Esophagus (tissue), 2 donors: ENCODE measurements around the gene THOC6. TPM values are rescaled to one million over a fixed set of nuclear protein-coding genes. Genes with fewer than 3 reads are reported as not detected.

Experiments
- H3K27ac ChIP-seq, 2 donors: one replicate each; pipeline ENCODE4 v1.5.1; 2013; ENCODE audit warnings: low read depth in 2 of 2, mild to moderate bottlenecking in 2 of 2, inconsistent platforms in 1 of 2, low read length in 1 of 2, moderate library complexity in 1 of 2
- H3K27me3 ChIP-seq, 2 donors: one replicate each; pipeline ENCODE4 v1.6.1; 2013; ENCODE audit warnings: low read length in 2 of 2, control low read depth in 1 of 2, mild to moderate bottlenecking in 1 of 2; ENCODE audit not compliant: insufficient read depth in 2 of 2, control insufficient read depth in 1 of 2
- H3K36me3 ChIP-seq, 2 donors: one replicate each; pipeline ENCODE4 v1.6.1; 2013; ENCODE audit warnings: low read length in 1 of 2; ENCODE audit not compliant: control insufficient read depth in 2 of 2, insufficient read depth in 2 of 2
- H3K4me1 ChIP-seq, 2 donors: one replicate each; pipeline ENCODE4 v1.6.1; 2013; ENCODE audit warnings: low read length in 1 of 2; ENCODE audit not compliant: control insufficient read depth in 2 of 2, insufficient read depth in 2 of 2
- H3K4me3 ChIP-seq, 2 donors: one replicate each; pipeline ENCODE4 v1.5.1; 2013; ENCODE audit warnings: low read length in 2 of 2, mild to moderate bottlenecking in 2 of 2, low read depth in 1 of 2, moderate library complexity in 1 of 2
- H3K9me3 ChIP-seq, 2 donors: one replicate each; pipeline ENCODE4 v1.6.1; 2013; ENCODE audit warnings: mild to moderate bottlenecking in 2 of 2, low read depth in 1 of 2, low read length in 1 of 2, moderate library complexity in 1 of 2; ENCODE audit not compliant: control insufficient read depth in 2 of 2, insufficient read depth in 1 of 2
- WGBS, 2 donors: extraction: QIAGEN DNeasy Blood & Tissue Kit; methylation state at CpG; one replicate each; pipeline ENCODE4 v1.1.7; 2013; 5-methylcytosine and 5-hydroxymethylcytosine counted together
- polyA plus RNA-seq, 2 donors: library from polyadenylated mRNA; stranded (reverse); fragments of 200-250 nt; gene quantifications; one replicate each; pipeline ENCODE4 v1.2.3, GENCODE V29; 2013
- donor health status: healthy with polysubstance abuse.
- donor health status: Bipolar disorder and iron deficiency.

Gene THOC6
- polyA plus RNA-seq, 2 donors: 24.3 to 37.2 TPM

GRCh38 chr16:3004319-3004718 is 19.5 kb upstream of the THOC6 start:
- H3K36me3 ChIP-seq: no peaks in the 10 kb centered on the region
- 1% methylated on average over 18 to 66 of the region's 67 CpGs for WGBS, 2 donors
- H3K27ac ChIP-seq: peak overlapping the region in 1 of 2 donors; percentile 26
- H3K4me3 ChIP-seq: peak overlapping the region in 1 of 2 donors; percentile 66
- H3K27me3 ChIP-seq: no peaks in the 10 kb centered on the region
- H3K9me3 ChIP-seq: no peaks in the 10 kb centered on the region
- H3K4me1 ChIP-seq: peaks cover 0 to 2% of the 10 kb centered on the region in 2 donors

GRCh38 chr16:3004781-3005284 is 19.0 kb upstream of the THOC6 start:
- no peaks in the 10 kb centered on the region for H3K36me3 ChIP-seq
- WGBS, 2 donors: 7 to 8% methylated on average over 25 of the region's 25 CpGs
- peaks cover 0 to 2% of the 10 kb centered on the region in 2 donors for H3K4me1 ChIP-seq
- H3K9me3 ChIP-seq: no peaks in the 10 kb centered on the region
- H3K27ac ChIP-seq: no peak overlapping the region
- peak overlapping the region; percentile 20 to 66 for H3K4me3 ChIP-seq
- no peaks in the 10 kb centered on the region for H3K27me3 ChIP-seq

GRCh38 chr16:3007059-3007956 is 16.5 kb upstream of the THOC6 start:
- Histone ChIP-seq H3K36me3 (no peaks in the 10 kb centered on the region), H3K27ac (no peak overlapping the region), H3K9me3 (no peaks in the 10 kb centered on the region), H3K27me3 (peaks cover 0 to 4% of the 10 kb centered on the region in 2 donors), H3K4me1 (peaks cover 0 to 2% of the 10 kb centered on the region in 2 donors), H3K4me3 (no peak overlapping the region)
- 52 to 67% methylated on average over 13 of the region's 13 CpGs for WGBS, 2 donors

- no peaks in the 10 kb centered on the region for H3K9me3 ChIP-seq
- H3K27me3 ChIP-seq: peaks cover 0 to 4% of the 10 kb centered on the region in 2 donors
- H3K36me3 ChIP-seq: no peaks in the 10 kb centered on the region
- H3K4me3 ChIP-seq: no peak overlapping the region
- 34 to 47% methylated on average over 17 of the region's 17 CpGs for WGBS, 2 donors
- H3K27ac ChIP-seq: no peak overlapping the region
- peaks cover 0 to 2% of the 10 kb centered on the region in 2 donors for H3K4me1 ChIP-seq
Observed at GRCh38 chr16:3007957-3008689, 15.7 kb upstream of the THOC6 start.

GRCh38 chr16:3008690-3009037 is 15.2 kb upstream of the THOC6 start:
- H3K36me3 ChIP-seq: no peaks in the 10 kb centered on the region
- H3K9me3 ChIP-seq: no peaks in the 10 kb centered on the region
- WGBS, 2 donors: 70 to 75% methylated on average over 4 of the region's 4 CpGs
- H3K27me3 ChIP-seq: peaks cover 0 to 4% of the 10 kb centered on the region in 2 donors
- no peak overlapping the region for H3K4me3 ChIP-seq
- H3K4me1 ChIP-seq: peaks cover 0 to 2% of the 10 kb centered on the region in 2 donors
- no peak overlapping the region for H3K27ac ChIP-seq

GRCh38 chr16:3009568-3010390 is 14.1 kb upstream of the THOC6 start:
- H3K4me3 ChIP-seq: no peak overlapping the region
- H3K27ac ChIP-seq: no peak overlapping the region
- H3K36me3 ChIP-seq: no peaks in the 10 kb centered on the region
- H3K4me1 ChIP-seq: peaks cover 0 to 2% of the 10 kb centered on the region in 2 donors
- peaks cover 0 to 4% of the 10 kb centered on the region in 2 donors for H3K27me3 ChIP-seq
- WGBS, 2 donors: 37 to 42% methylated on average over 21 of the region's 21 CpGs
- no peaks in the 10 kb centered on the region for H3K9me3 ChIP-seq

GRCh38 chr16:3010510-3010909 is 13.3 kb upstream of the THOC6 start:
- Histone ChIP-seq H3K27me3 (peaks cover 0 to 4% of the 10 kb centered on the region in 2 donors), H3K27ac (no peak overlapping the region), H3K9me3 (no peaks in the 10 kb centered on the region), H3K36me3 (no peaks in the 10 kb centered on the region), H3K4me3 (no peak overlapping the region), H3K4me1 (no peaks in the 10 kb centered on the region)
- 88 to 94% methylated on average over 8 of the region's 8 CpGs for WGBS, 2 donors

- Histone ChIP-seq H3K27me3 (peaks cover 0 to 4% of the 10 kb centered on the region in 2 donors), H3K9me3 (no peaks in the 10 kb centered on the region), H3K4me3 (no peak overlapping the region), H3K36me3 (no peaks in the 10 kb centered on the region), H3K4me1 (no peaks in the 10 kb centered on the region), H3K27ac (no peak overlapping the region)
- 13 to 19% methylated on average over 18 to 19 of the region's 19 CpGs for WGBS, 2 donors
Observed at GRCh38 chr16:3012246-3012645, 11.6 kb upstream of the THOC6 start.

- H3K27ac ChIP-seq: no peak within 1 kb of the TSS
- H3K27me3 ChIP-seq: peaks cover 0 to 4% of the 10 kb centered on the region in 2 donors
- no peaks in the 10 kb centered on the region for H3K9me3 ChIP-seq
- no peaks in the 10 kb centered on the region for H3K36me3 ChIP-seq
- no peaks in the 10 kb centered on the region for H3K4me1 ChIP-seq
- H3K4me3 ChIP-seq: no peak within 1 kb of the TSS
- 33 to 37% methylated on average over 27 of the region's 27 CpGs for WGBS, 2 donors
Observed at GRCh38 chr16:3012828-3013420, 10.9 kb upstream of the THOC6 start, which contains the start of gene CLDN9. Gene CLDN9, plus strand, starts transcription at chr16:3012923. Its CDS starts 440 bp downstream, at chr16:3013363.
